ENCODE results near the gene RPL19. TPM values are rescaled to one million over a fixed set of nuclear protein-coding genes. Genes with fewer than 3 reads are reported as not detected.

Gene RPL19
- total RNA-seq, 1 experiment from 2014 or later, result 2,922 TPM

DNA sequence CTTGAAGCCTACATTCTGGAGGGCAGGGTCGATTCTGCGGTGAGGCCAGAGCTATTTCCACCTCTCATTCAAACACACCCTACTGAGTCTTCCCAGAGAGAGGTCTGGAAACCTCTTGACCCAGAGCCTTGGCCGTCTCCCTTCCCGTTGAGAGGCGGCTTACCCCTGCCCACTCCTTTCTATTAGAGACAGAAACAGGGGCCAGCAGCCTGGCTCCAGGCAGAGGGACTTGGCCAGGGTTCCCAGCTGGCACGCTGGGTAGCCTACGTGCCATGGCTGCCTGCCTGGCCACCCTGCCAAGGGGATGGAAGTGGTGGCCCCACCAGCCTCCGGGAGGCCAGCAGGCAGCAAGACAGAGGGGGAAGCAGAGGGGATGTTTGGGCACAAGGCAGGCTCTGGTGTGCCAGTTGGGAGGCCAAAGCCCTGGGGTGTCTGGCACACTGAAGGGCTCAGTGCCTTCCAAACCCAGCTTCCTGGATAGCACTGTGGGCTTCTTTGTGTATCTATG is 19.6 kb downstream of the RPL19 start:
- Histone ChIP-seq H3K27ac (ENCODE audit: low read length) (no peak overlapping the region), H3K9ac (ENCODE audit: low read length) (no peak overlapping the region), H3K79me2 (ENCODE audit: low read length) (no peaks in the 10 kb centered on the region), H3K36me3 (ENCODE audit: insufficient read depth, low read length) (no peaks in the 10 kb centered on the region), H3K4me1 (ENCODE audit: low read length) (no peaks in the 10 kb centered on the region; the same call in 1 of the 2 replicates), H3K9me3 (ENCODE audit: low read length) (no peaks in the 10 kb centered on the region), H3K4me3 (ENCODE audit: low read length) (no peak overlapping the region), H3K9me2 (replicated peaks; ENCODE audit: insufficient read depth, low read length) (no peaks in the 10 kb centered on the region), H3K27me3 (ENCODE audit: low read length) (no peaks in the 10 kb centered on the region), H2AFZ (ENCODE audit: low read length) (no peak overlapping the region), H4K20me1 (ENCODE audit: insufficient read depth, low read depth, low read length) (no peaks in the 10 kb centered on the region), H3K4me2 (ENCODE audit: low read depth, low read length, poor library complexity, severe bottlenecking) (no peak overlapping the region)
- DNase-seq, result no peak

DNA sequence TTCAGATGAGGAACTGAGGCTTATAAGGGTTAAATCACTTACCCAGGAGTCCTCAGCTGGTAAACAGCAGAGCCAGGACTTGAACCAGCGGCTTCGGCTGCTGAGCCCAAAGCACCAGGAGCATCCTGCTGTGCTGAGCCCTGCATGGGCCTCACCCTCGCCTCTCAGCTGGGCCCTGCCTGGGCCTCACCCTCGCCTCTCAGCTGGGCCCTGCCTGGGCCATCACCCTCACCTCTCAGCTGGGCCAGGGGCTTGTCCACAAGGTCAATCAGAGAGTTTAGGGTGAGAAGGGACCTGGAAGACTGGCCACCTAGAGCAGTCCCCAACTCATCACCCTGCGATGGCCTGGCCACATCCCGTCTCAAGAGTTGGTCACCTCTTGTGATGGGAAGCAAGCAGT is 21.5 kb downstream of the RPL19 start:
- Histone ChIP-seq H3K9me3 (ENCODE audit: low read length) (no peaks in the 10 kb centered on the region), H3K79me2 (ENCODE audit: low read length) (no peaks in the 10 kb centered on the region), H3K4me2 (ENCODE audit: low read depth, low read length, poor library complexity, severe bottlenecking) (no peak overlapping the region), H3K27me3 (ENCODE audit: low read length) (no peaks in the 10 kb centered on the region), H3K4me1 (ENCODE audit: low read length) (no peaks in the 10 kb centered on the region; the same call in 1 of the 2 replicates), H2AFZ (ENCODE audit: low read length) (no peak overlapping the region), H3K9ac (ENCODE audit: low read length) (no peak overlapping the region), H3K27ac (ENCODE audit: low read length) (no peak overlapping the region), H3K4me3 (ENCODE audit: low read length) (no peak overlapping the region), H4K20me1 (ENCODE audit: insufficient read depth, low read depth, low read length) (no peaks in the 10 kb centered on the region), H3K36me3 (ENCODE audit: insufficient read depth, low read length) (no peaks in the 10 kb centered on the region), H3K9me2 (replicated peaks; ENCODE audit: insufficient read depth, low read length) (no peaks in the 10 kb centered on the region)
- no peak for DNase-seq

DNA sequence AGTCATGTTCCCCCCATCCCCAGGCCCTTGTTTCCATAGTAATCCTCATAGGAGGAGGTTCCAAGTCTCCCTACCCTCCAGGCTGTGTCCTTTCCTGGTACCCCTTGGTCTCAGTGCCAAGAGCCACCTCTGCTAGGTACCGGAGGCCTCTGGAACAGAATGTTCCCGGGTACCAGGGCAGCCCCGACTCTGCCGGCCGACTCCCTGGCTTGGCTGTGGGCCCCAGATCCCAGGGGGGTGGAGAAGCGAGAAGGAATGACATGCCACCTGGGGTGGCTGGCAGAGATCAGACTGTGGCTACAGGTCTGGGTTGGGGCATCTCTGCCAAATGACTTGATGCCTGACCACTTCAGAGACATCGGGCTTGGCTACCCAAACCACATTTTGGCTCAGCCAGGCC is 22.1 kb downstream of the RPL19 start:
- H3K9me3 ChIP-seq (ENCODE audit: low read length), result no peaks in the 10 kb centered on the region
- no peaks in the 10 kb centered on the region for H3K36me3 ChIP-seq (ENCODE audit: insufficient read depth, low read length)
- H3K4me3 ChIP-seq (ENCODE audit: low read length), result no peak overlapping the region
- DNase-seq, result no peak
- H2AFZ ChIP-seq (ENCODE audit: low read length), result no peak overlapping the region
- no peak overlapping the region for H3K4me2 ChIP-seq (ENCODE audit: low read depth, low read length, poor library complexity, severe bottlenecking)
- no peaks in the 10 kb centered on the region for H3K9me2 ChIP-seq (replicated peaks; ENCODE audit: insufficient read depth, low read length)
- H3K27me3 ChIP-seq (ENCODE audit: low read length), result no peaks in the 10 kb centered on the region
- no peaks in the 10 kb centered on the region for H4K20me1 ChIP-seq (ENCODE audit: insufficient read depth, low read depth, low read length)
- H3K4me1 ChIP-seq (ENCODE audit: low read length), result no peaks in the 10 kb centered on the region; the same call in 1 of the 2 replicates
- H3K9ac ChIP-seq (ENCODE audit: low read length), result no peak overlapping the region
- H3K27ac ChIP-seq (ENCODE audit: low read length), result no peak overlapping the region
- H3K79me2 ChIP-seq (ENCODE audit: low read length), result no peaks in the 10 kb centered on the region

DNA sequence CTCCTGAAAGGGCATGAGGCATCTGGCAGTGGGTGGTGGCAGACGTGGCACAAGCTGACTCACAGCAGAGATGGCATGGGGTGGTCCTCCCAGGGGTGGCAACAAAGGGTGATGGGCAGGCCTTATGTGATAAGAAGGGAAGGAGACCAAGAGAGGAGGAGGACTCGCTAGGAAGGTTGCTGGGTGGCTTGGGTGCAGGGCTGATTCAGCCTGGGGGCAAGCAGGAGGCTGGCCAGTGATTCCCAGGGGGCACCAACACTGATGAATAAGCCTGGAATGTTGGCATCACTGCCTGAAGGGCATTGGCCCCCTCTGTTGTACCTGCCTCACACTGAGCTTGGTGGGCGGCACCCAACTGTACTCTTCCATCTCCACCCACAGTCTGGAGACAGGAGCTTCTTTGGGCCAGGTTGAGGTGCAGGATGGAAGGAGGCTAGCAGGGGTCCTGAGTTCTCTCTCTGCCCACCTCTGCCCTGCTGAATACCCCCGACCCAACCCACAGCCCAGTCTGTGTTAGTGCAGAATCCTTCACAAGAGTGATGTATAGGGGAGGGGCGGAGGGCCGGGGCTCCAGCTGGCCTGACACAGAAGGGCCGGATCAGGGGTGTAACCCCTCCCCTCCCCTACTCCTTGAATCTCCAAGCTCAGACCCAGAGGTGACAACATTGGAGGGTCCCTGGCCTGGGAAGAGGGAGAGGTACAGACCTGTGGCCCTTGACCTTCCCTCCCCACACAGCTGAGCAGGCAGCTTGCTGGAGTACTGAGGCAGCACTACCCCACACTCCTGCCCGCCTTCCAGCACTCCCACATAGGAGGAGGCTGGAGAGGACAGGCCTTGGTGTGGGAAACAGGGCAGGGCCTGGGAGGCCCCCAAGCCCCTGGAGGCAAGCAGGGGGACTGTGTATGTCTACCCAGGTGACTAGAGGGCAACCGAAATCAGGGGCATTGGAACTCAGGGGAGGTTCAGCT is 23.1 kb downstream of the RPL19 start:
- Histone ChIP-seq H3K27ac (ENCODE audit: low read length) (no peak overlapping the region), H3K9me2 (replicated peaks; ENCODE audit: insufficient read depth, low read length) (no peaks in the 10 kb centered on the region), H3K36me3 (ENCODE audit: insufficient read depth, low read length) (no peaks in the 10 kb centered on the region), H3K4me3 (ENCODE audit: low read length) (no peak overlapping the region), H4K20me1 (ENCODE audit: insufficient read depth, low read depth, low read length) (no peaks in the 10 kb centered on the region), H3K4me1 (ENCODE audit: low read length) (no peaks in the 10 kb centered on the region; the same call in 1 of the 2 replicates), H3K4me2 (ENCODE audit: low read depth, low read length, poor library complexity, severe bottlenecking) (no peak overlapping the region), H3K79me2 (ENCODE audit: low read length) (no peaks in the 10 kb centered on the region), H2AFZ (ENCODE audit: low read length) (no peak overlapping the region), H3K9me3 (ENCODE audit: low read length) (no peaks in the 10 kb centered on the region), H3K27me3 (ENCODE audit: low read length) (no peaks in the 10 kb centered on the region), H3K9ac (ENCODE audit: low read length) (no peak overlapping the region)
- no peak for DNase-seq

DNA sequence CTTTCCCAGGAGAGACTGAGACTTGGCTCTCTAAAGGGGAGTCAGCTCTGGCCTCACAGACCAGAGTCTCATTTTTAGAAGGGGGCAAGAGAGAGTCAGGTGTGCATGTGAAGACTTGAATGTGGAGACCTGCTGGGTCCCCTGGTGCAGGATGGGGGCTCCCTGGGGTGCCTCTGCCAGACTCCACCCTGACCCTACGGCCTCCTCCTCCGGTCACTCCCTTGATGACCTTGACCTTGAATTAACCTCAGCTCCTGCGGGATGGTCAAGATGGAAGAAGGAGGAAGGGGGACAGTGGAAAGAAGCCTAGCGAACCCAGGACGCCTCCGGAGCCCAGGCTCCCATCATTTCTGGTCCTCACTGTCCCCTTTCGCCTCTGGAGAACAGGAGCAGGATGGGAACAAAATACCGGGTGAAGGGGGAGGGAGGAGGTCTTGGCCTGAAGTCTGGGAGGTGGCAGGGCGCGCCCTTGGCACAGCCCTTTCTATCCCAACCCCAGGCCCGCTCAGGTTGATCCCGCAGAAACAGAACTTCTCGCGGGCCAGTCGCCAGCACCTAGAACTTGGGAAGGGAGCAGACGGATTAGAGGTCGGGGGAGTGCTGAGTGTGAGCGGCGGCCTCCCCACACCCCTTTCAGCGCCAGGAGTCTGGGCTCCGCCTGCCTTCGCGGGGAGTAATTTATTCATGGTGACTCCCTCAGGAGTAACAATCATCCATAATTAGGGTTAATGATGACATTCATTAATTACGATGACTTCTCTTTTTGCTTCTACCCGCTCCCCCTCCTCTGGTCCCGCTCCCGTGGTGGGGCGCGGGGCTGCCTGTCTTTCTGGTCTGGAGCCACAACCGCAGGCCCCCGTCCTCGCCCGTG is 24.1 kb downstream of the RPL19 start:
- no peak overlapping the region for H3K4me2 ChIP-seq (ENCODE audit: low read depth, low read length, poor library complexity, severe bottlenecking)
- H3K9ac ChIP-seq (ENCODE audit: low read length), result no peak overlapping the region
- H3K9me2 ChIP-seq (replicated peaks; ENCODE audit: insufficient read depth, low read length), result no peaks in the 10 kb centered on the region
- no peaks in the 10 kb centered on the region for H3K27me3 ChIP-seq (ENCODE audit: low read length)
- H4K20me1 ChIP-seq (ENCODE audit: insufficient read depth, low read depth, low read length), result no peaks in the 10 kb centered on the region
- H3K9me3 ChIP-seq (ENCODE audit: low read length), result no peaks in the 10 kb centered on the region
- H3K27ac ChIP-seq (ENCODE audit: low read length), result no peak overlapping the region
- no peak overlapping the region for H3K4me3 ChIP-seq (ENCODE audit: low read length)
- no peaks in the 10 kb centered on the region for H3K79me2 ChIP-seq (ENCODE audit: low read length)
- no peak overlapping the region for H2AFZ ChIP-seq (ENCODE audit: low read length)
- no peaks in the 10 kb centered on the region; the same call in 1 of the 2 replicates for H3K4me1 ChIP-seq (ENCODE audit: low read length)
- no peaks in the 10 kb centered on the region for H3K36me3 ChIP-seq (ENCODE audit: insufficient read depth, low read length)
- no peak for DNase-seq

DNA sequence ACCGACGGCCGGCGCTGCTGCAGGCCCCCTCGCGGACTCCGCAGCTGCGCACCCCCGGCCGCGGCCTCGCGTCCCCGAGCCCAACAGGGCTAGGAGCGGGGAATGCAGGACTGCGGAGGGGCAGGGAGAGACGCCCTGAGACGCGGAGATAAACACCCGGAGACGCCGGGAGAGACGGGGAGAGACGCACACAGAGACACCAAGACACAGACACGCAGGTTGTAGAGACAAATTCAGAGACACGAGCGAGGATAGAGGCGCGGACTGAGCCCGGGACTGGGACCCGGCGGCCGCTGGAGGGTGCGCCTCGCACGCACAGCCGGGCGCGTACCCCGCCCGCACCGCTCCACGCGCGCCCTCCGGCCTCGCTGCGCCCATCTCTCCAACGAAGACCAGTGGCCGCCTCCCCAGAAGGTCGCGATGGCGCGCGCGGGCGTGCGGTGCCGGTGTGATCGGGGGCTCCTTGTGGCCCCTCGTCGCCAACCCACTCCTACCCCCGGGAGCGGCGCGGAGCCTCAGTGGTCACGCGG is 24.8 kb downstream of the RPL19 start:
- no peaks in the 10 kb centered on the region for H3K27me3 ChIP-seq (ENCODE audit: low read length)
- no peak overlapping the region for H3K4me2 ChIP-seq (ENCODE audit: low read depth, low read length, poor library complexity, severe bottlenecking)
- DNase-seq, result no peak
- H3K27ac ChIP-seq (ENCODE audit: low read length), result no peak overlapping the region
- no peaks in the 10 kb centered on the region for H3K79me2 ChIP-seq (ENCODE audit: low read length)
- H3K4me1 ChIP-seq (ENCODE audit: low read length), result no peaks in the 10 kb centered on the region; the same call in 1 of the 2 replicates
- no peak overlapping the region for H2AFZ ChIP-seq (ENCODE audit: low read length)
- H3K9me2 ChIP-seq (replicated peaks; ENCODE audit: insufficient read depth, low read length), result no peaks in the 10 kb centered on the region
- no peak overlapping the region for H3K4me3 ChIP-seq (ENCODE audit: low read length)
- no peaks in the 10 kb centered on the region for H4K20me1 ChIP-seq (ENCODE audit: insufficient read depth, low read depth, low read length)
- no peak overlapping the region for H3K9ac ChIP-seq (ENCODE audit: low read length)
- no peaks in the 10 kb centered on the region for H3K36me3 ChIP-seq (ENCODE audit: insufficient read depth, low read length)
- no peaks in the 10 kb centered on the region for H3K9me3 ChIP-seq (ENCODE audit: low read length)

DNA sequence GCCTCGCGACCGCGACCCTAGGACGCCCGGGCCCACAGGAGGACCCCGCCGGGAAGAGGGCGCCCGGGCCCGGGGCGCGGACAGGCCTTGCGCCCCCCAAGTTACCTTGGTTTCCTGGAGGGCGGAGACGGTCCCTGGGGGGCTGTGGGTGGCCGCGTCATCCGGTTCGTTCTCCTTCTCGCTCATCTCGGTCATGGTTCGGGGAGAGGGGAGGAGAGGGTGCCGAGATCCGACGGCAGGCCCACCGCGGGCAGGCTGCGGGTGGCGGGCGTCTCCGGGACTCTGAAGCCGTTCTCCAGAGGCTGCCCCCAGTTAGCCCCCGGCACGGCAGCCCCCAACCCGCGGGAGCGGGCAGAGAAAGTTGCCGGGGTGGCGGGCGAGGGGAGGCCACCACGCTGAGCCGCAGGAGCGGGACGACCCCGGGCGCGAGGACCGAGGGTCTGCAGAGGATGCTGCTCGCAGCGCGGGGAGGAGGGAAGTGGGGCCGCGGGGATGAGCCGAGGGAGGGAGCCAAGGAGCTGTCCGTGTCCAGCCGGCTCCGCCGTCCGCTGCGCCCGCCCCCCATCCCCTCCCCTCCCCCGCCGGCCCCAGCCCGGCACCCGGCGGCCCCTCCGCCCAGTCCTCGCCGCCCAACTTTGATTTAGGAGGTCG is 25.4 kb downstream of the RPL19 start, which contains the start of gene STAC2:
Gene STAC2, minus strand, starts transcription at position 638 of the 651 bp plus-strand sequence. Its CDS starts 443 bp downstream, at position 195.
- Histone ChIP-seq H3K9ac (ENCODE audit: low read length) (no peak within 1 kb of the TSS), H3K4me2 (ENCODE audit: low read depth, low read length, poor library complexity, severe bottlenecking) (no peak within 1 kb of the TSS), H3K4me3 (ENCODE audit: low read length) (no peak within 1 kb of the TSS), H3K27ac (ENCODE audit: low read length) (no peak within 1 kb of the TSS), H3K9me2 (replicated peaks; ENCODE audit: insufficient read depth, low read length) (no peaks in the 10 kb centered on the region), H3K9me3 (ENCODE audit: low read length) (no peaks in the 10 kb centered on the region), H3K79me2 (ENCODE audit: low read length) (no peaks in the 10 kb centered on the region), H4K20me1 (ENCODE audit: insufficient read depth, low read depth, low read length) (no peaks in the 10 kb centered on the region), H3K27me3 (ENCODE audit: low read length) (no peaks in the 10 kb centered on the region), H2AFZ (ENCODE audit: low read length) (no peak within 1 kb of the TSS), H3K4me1 (ENCODE audit: low read length) (no peaks in the 10 kb centered on the region; the same call in 1 of the 2 replicates), H3K36me3 (ENCODE audit: insufficient read depth, low read length) (no peaks in the 10 kb centered on the region)
- DNase-seq, result no peak
